GM19372 (cell line): ENCODE data around the gene GPALPP1.
"Not testable (repeated sequence)": the region's sequence is repeated elsewhere in the genome, so short reads cannot be mapped to it uniquely, and the experiment has no call there.

Experiments
- ATAC-seq: cut with Tn5 transposase; IDR thresholded peaks from one replicate; pipeline ENCODE4 v1.9.1; 2021; ENCODE audit warnings: mild to moderate bottlenecking, low read depth, moderate library complexity; ENCODE audit not compliant: unreplicated experiment

GPALPP1 gene

GRCh38 chr13:45060062-45060461 is 70.7 kb downstream of the GPALPP1 start:
- no peak for ATAC-seq

DNA sequence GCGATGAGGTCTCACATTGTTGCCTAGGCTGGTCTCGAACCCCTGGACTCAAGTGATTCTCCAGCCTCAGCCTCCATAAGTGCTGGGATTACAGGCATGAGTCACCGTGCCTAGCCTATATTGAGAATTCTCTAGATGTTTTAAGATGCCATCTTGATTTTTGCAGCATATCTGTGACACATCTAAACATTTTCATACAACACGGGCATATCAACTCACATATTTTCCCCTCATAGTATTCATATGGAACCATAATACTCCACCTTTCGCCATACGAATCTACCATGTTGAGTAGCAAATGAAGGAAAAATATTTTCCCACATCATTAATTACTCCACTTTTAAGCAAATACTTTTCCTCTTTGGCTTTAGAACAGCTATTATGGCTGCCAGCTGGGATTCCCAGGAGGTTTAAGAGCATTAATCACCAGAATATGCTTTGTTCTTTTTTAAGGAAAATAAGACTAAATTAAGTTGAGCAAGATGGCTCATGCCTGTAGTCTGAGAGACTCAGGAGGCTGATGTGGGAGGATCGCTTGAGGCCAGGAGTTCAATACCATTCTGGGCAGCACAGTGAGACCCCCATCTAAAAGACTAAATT is 74.0 kb downstream of the GPALPP1 start:
- no peak for ATAC-seq

GRCh38 chr13:45063889-45064288 is 74.6 kb downstream of the GPALPP1 start:
- not testable (repeated sequence) for ATAC-seq

- no peak for ATAC-seq
These were observed 75.6 kb downstream of the GPALPP1 start for GRCh38 chr13:45064889-45065288.

- no peak for ATAC-seq
These were observed 79.0 kb downstream of the GPALPP1 start for GRCh38 chr13:45068036-45069001.

GRCh38 chr13:45073809-45074208 is 84.5 kb downstream of the GPALPP1 start:
- ATAC-seq, result no peak

DNA sequence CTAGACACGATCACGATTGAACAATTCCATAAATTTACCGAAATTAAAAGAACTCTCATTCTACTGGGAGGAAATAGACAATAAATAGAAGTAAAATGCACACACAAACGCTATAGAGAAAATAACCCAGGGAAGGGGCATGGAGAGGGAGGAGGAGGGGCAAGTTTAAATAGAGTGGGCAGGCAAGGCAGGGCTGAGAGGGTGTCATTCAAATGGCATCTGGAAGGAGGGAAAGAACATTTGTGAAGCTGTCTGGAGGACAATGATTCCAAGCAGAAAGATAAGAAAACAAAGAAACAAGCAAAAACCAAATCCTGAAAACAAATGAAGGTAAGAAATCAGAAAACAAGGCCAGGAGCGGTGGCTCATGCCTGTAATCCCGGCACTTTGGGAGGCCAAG is 85.4 kb downstream of the GPALPP1 start:
- no peak for ATAC-seq

DNA sequence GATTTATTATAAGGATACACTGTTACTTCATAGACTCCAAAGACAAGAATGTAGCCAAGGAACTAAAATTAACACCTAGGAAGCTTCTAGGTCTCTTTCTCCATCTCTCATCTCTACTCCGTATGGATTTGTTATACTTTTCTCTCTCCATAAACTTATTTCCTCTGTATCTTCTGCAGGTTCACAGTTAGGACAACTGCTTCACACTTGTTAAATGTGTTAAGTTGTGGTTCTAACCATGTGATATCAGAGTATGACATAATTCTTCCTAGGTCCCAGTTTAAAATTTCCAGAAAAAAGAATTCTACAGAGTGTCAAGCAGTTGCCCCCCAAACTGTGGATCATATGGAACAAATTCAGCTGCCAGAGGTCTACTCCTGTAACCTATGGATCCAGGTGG is 88.7 kb downstream of the GPALPP1 start:
- no peak for ATAC-seq
